ENCODE results near the gene ARHGEF9.
"Not testable (repeated sequence)": the region's sequence is repeated elsewhere in the genome, so short reads cannot be mapped to it uniquely, and the experiment has no call there.

The ARHGEF9 gene

DNA sequence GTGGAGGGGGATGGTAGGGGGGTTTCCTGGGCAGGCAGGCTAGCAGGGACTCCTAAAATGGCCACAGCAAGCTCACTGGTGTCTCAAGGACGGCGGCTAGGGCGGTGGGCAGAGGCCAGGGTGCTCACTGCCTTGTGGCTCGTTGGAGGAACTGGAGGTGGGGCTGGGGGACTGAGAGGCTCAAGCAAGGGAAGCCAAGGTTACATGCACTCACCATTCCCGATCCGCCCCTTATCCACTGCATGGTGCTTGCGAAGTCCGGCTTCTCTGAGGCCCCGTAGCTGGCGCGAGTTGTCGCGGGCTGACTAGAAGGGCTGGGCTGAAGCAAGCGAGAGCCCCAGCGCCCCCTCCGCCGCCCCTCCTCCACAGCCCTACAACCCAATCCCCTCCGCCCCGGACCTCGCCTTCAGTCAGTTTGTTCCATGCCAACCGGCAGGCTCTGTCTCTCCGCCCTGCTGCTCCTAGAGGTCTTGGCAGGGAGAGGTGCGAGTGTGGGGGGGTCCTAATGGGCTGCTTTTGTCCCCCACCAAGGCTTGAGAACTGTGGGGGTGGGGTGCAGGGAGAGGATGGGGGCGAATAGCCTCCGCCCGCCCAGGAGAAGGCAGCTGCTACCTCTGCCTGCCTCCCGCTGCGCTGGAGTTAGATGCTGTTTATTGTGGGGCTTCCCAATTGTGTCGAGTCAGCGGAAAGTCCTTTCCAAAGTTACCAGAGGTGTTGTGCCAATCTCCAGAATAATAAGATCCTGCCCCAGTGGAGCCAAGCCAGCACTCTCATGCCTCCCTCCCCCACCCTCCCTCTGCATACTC is at the start of gene ARHGEF9:
ARHGEF9 (minus strand) TSS at position 313 of the 806 bp plus-strand sequence; CDS start at position 244, 69 bp downstream.
- TF ChIP-seq, protein P1, sequence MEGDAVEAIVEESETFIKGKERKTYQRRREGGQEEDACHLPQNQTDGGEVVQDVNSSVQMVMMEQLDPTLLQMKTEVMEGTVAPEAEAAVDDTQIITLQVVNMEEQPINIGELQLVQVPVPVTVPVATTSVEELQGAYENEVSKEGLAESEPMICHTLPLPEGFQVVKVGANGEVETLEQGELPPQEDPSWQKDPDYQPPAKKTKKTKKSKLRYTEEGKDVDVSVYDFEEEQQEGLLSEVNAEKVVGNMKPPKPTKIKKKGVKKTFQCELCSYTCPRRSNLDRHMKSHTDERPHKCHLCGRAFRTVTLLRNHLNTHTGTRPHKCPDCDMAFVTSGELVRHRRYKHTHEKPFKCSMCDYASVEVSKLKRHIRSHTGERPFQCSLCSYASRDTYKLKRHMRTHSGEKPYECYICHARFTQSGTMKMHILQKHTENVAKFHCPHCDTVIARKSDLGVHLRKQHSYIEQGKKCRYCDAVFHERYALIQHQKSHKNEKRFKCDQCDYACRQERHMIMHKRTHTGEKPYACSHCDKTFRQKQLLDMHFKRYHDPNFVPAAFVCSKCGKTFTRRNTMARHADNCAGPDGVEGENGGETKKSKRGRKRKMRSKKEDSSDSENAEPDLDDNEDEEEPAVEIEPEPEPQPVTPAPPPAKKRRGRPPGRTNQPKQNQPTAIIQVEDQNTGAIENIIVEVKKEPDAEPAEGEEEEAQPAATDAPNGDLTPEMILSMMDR (conservative IDR thresholded peaks at IDR 0.05; ENCODE audit: low read depth, low read length): no peak
- H3K4me3 ChIP-seq (ENCODE audit: low read depth, low read length): peak within 1 kb of the TSS; percentile 24
- peak; percentile 5 for DNase-seq (ENCODE audit: low read depth)

DNA sequence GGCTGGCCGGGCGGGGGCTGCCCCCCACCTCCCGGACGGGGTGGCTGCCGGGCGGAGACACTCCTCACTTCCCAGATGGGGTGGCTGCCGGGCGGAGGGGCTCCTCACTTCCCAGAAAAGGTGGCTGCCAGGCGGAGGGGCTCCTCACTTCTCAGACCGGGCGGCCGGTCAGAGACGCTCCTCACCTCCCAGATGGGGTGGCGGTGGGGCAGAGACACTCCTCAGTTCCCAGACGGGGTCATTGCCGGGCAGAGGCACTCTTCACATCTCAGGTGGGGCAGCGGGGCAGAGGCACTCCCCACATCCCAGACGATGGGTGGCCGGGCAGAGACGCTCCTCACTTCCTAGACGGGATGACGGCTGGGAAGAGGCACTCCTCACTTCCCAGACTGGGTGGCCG is 40.4 kb upstream of the ARHGEF9 start:
- H3K4me3 ChIP-seq (ENCODE audit: low read depth, low read length); DNase-seq (ENCODE audit: low read depth): not testable (repeated sequence)

DNA sequence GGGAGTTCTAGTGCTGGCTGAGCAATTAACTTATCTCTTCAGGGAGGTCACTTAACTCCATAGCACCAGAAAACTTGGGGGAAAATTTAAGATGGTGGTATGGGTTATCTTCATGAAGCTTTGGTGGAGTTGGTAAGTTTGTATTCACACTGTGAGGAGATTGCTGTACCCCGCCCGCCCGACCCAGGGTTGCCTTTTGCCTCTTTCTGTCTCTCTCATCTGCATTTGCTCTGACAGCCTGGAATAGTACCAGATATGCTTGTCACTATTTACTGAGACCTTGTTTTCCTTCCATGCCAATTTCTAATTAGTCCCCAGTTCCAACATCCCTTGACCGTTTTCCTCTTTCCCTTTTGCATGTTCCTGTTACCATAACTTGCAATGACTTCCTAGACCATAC is 33.1 kb upstream of the ARHGEF9 start:
- H3K4me3 ChIP-seq (ENCODE audit: low read depth, low read length): no peak overlapping the region
- TF ChIP-seq, protein P1 (conservative IDR thresholded peaks at IDR 0.05; ENCODE audit: low read depth, low read length): no peak
- no peak for DNase-seq (ENCODE audit: low read depth)

DNA sequence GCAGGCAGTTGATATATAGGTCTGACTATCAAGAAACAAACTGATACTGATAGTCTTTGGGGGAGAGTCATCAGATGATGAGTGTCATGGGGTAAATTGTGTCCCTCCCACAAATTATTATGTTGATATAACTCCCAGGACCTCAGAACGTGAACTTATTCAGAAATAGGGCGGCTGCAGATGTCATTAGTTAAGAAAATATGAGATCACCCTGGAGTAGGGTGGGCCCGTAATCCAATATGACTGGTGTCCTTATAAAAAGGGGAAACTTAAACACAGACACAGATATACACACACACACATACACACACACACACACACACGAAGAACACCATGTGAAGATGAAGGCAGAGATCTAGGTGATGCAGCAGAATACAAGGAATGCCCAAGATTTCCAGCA is 32.7 kb upstream of the ARHGEF9 start:
- no peak for DNase-seq (ENCODE audit: low read depth)
- TF ChIP-seq, protein P1 (conservative IDR thresholded peaks at IDR 0.05; ENCODE audit: low read depth, low read length): no peak
- H3K4me3 ChIP-seq (ENCODE audit: low read depth, low read length): no peak overlapping the region

DNA sequence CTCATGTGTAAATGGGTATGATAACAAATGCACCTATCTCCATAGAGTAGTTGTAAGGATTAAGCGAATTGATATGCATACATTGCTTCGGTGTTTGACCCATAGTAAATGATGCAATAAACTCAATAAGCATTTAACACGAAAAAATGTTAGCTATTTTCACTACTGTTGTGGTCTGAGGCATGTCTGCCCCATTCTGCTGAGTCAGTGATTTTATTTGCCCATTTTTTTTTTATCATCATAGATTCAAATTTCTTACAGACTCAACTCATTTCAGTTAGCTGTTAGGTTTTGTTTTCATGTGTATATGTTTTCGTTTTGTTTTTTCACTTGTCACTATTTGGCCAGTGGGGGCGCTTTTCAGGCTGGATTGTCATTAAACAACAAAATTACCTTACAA is 27.8 kb upstream of the ARHGEF9 start:
- no peak for DNase-seq (ENCODE audit: low read depth)

DNA sequence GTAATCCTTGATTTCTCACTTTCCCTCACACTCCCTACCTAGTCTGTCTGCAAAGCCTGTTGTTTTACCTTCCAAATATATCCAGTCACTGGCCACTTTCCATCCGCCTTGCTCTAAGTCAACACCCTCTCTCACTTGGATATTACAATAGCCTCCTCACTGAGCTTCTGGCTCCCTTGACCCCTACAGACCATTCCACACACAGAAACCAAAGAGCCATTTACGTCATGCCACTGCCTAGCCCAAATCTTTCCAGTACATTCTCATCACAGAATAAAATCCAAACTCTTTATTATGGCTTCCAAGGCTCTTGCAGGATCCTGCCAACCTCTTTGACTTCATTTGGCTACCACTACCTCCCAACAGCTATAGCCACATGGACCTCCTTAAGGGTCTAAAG is 25.7 kb upstream of the ARHGEF9 start:
- no peak overlapping the region for H3K4me3 ChIP-seq (ENCODE audit: low read depth, low read length)
- TF ChIP-seq, protein P1 (conservative IDR thresholded peaks at IDR 0.05; ENCODE audit: low read depth, low read length): no peak
- no peak for DNase-seq (ENCODE audit: low read depth)

More for the DNA sequence above, 27.8 kb upstream of the ARHGEF9 start:
- TF ChIP-seq, protein P1 (conservative IDR thresholded peaks at IDR 0.05; ENCODE audit: low read depth, low read length): no peak
- no peak overlapping the region for H3K4me3 ChIP-seq (ENCODE audit: low read depth, low read length)

DNA sequence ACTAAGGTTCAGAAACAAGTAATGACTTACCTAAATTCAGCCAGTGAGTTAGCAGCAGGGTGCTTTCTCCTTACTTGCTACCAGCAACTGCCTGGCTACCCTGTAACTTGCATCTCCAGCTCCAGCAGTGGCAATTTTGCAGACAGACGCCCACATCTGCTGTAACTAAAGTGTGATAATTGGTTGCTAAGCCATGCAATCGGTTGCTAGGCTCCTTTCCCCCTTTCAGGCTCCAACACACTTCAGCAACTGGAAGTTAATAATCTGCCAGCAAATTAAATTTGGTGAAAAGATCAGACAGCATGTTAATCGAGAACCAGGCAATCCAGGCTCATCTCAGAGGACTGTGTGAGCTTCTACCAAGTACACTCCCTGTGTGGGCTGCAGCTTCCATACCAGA is 24.2 kb upstream of the ARHGEF9 start:
- TF ChIP-seq, protein P1 (conservative IDR thresholded peaks at IDR 0.05; ENCODE audit: low read depth, low read length): no peak
- H3K4me3 ChIP-seq (ENCODE audit: low read depth, low read length): no peak overlapping the region
- DNase-seq (ENCODE audit: low read depth): no peak

DNA sequence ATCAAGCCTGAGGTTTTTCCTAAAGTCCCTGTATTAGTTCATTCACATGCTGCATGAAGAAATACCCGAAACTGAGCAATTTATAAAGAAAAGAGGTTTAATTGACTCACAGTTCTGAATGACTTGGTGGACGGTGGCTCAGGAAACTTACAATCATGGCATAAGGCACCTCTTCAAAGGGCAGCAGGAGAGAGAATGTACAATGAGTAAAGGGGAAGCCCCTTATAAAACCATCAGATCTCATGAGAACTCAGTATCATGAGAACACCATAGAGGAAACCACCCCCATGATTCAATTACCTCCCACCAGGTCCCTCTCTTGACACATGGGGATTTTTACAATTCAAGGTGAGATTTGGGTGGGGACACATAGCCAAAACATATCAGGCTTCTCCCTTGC is 10.4 kb upstream of the ARHGEF9 start:
- DNase-seq (ENCODE audit: low read depth); H3K4me3 ChIP-seq (ENCODE audit: low read depth, low read length): not testable (repeated sequence)

All from choroid plexus epithelial cell (primary cell).